Measurements from ENCODE around the gene FOXR1. TPM values are rescaled to one million over a fixed set of nuclear protein-coding genes. Genes with fewer than 3 reads are reported as not detected.

Gene FOXR1
- total RNA-seq, 3 donors from 2014 or later = not detected

Other genes with a start within 250 kb of the FOXR1 start
- gene DDX6, start 180.6 kb upstream of the FOXR1 start, total RNA-seq = 100 to 1,000 TPM in 2 of 3 donors, 10 to 100 TPM in 1; 82.6 to 136 (median 125) TPM
- gene CXCR5, start 87.9 kb upstream of the FOXR1 start, total RNA-seq = not detected
- 10 to 100 TPM; 13.2 to 15.4 (median 13.3) TPM for gene BCL9L, start 45.8 kb upstream of the FOXR1 start, total RNA-seq
- gene UPK2, start 15.5 kb upstream of the FOXR1 start, total RNA-seq = not detected
- 10 to 100 TPM; 42.9 to 75.4 (median 71.1) TPM for gene CENATAC, start 26.4 kb downstream of the FOXR1 start, total RNA-seq
- gene RPS25, start 46.6 kb downstream of the FOXR1 start, total RNA-seq = 1,000 to 10,000 TPM; 1,984 to 3,403 (median 2,926) TPM
- 10 to 100 TPM; 52.6 to 63.7 (median 60.0) TPM for gene TRAPPC4, start 47.0 kb downstream of the FOXR1 start, total RNA-seq
- 10 to 100 TPM; 21.8 to 25.9 (median 25.3) TPM for gene SLC37A4, start 59.1 kb downstream of the FOXR1 start, total RNA-seq
- gene HYOU1, start 85.4 kb downstream of the FOXR1 start, total RNA-seq = 10 to 100 TPM; 37.0 to 73.7 (median 57.5) TPM
- 10 to 100 TPM; 38.0 to 53.9 (median 46.6) TPM for gene VPS11, start 96.1 kb downstream of the FOXR1 start, total RNA-seq
- gene HMBS, start 113.1 kb downstream of the FOXR1 start, total RNA-seq = 10 to 100 TPM in 1 of 3 donors, 1 to 10 TPM in 2; 5.6 to 21.6 (median 8.9) TPM
- 10 to 100 TPM; 18.4 to 32.5 (median 27.2) TPM for gene DPAGT1, start 130.1 kb downstream of the FOXR1 start, total RNA-seq
- 1 to 10 TPM; 5.1 to 6.9 (median 6.3) TPM for gene C2CD2L, start 135.6 kb downstream of the FOXR1 start, total RNA-seq
- 10 to 100 TPM; 17.9 to 29.6 (median 29.2) TPM for gene HINFP, start 149.8 kb downstream of the FOXR1 start, total RNA-seq
- gene ABCG4, start 177.3 kb downstream of the FOXR1 start, total RNA-seq = under 1 TPM in 1 of 3 donors, not detected in 2; 0.16 TPM
- gene NLRX1, start 197.0 kb downstream of the FOXR1 start, total RNA-seq = 10 to 100 TPM; 11.5 to 16.1 (median 13.3) TPM
- 1 to 10 TPM in 2 of 3 donors, under 1 TPM in 1; 0.32 to 2.6 (median 1.2) TPM for gene NHERF4, start 213.7 kb downstream of the FOXR1 start, total RNA-seq
- 10 to 100 TPM; 13.1 to 17.0 (median 14.3) TPM for gene CBL, start 234.6 kb downstream of the FOXR1 start, total RNA-seq

All from breast epithelium (tissue), 3 donors.